A673 (cell line): ENCODE data around the gene CD83. TPM values are rescaled to one million over a fixed set of nuclear protein-coding genes. Genes with fewer than 3 reads are reported as not detected.

Experiments used
- BruUV-seq: library from RNA; stranded (reverse); fragments of 400-500 nt; replicated peaks from 2 replicates; lab custom pipeline; 2021; lab: Mats Ljungman, UMichigan
- CTCF ChIA-PET: fragments of 300-600 bp; sonication (Branson Sonifier 250); formaldehyde crosslinking; loops from one replicate; lab custom pipeline; 2022; ENCODE audit warnings: antibody characterized with exemption; lab: Charles Lee
- POLR2A ChIA-PET: fragments of 300-600 bp; sonication (Branson Sonifier 250); formaldehyde crosslinking; loops from one replicate; lab custom pipeline; 2022; ENCODE audit warnings: antibody characterized with exemption; ENCODE audit not compliant: low non-redundant PET; lab: Charles Lee
- DNase-seq: peaks from one replicate; pipeline ENCODE4 v3.0.0-alpha.2; 2015; ENCODE audit warnings: low spot score
- H3K27ac ChIP-seq: fragments of 200-600 bp; sonication (generic); 2 replicates; pipeline ENCODE4 v1.5.1; 2016; ENCODE audit warnings: mixed run types, low read depth, mild to moderate bottlenecking, mixed read lengths, antibody characterized with exemption, low read length; ENCODE audit not compliant: poor library complexity, severe bottlenecking
- H3K27me3 ChIP-seq: fragments of 200-600 bp; sonication (generic); replicated peaks from 2 replicates; pipeline ENCODE4 v1.6.1; 2017; ENCODE audit warnings: mixed run types, low read depth, mild to moderate bottlenecking, mixed read lengths, antibody characterized with exemption, low read length; ENCODE audit not compliant: insufficient read depth, poor library complexity
- H3K36me3 ChIP-seq: fragments of 200-600 bp; sonication (generic); 2 replicates; pipeline ENCODE4 v1.6.1; 2016; ENCODE audit warnings: mixed run types, mild to moderate bottlenecking, mixed read lengths, antibody characterized with exemption, low read length; ENCODE audit not compliant: insufficient read depth, poor library complexity, severe bottlenecking
- H3K4me1 ChIP-seq: fragments of 200-600 bp; sonication (generic); 2 replicates; pipeline ENCODE4 v1.6.1; 2017; ENCODE audit warnings: mixed run types, mild to moderate bottlenecking, mixed read lengths, antibody characterized with exemption, low read length; ENCODE audit not compliant: insufficient read depth, poor library complexity, severe bottlenecking
- H3K4me3 ChIP-seq: fragments of 200-600 bp; sonication (generic); 2 replicates; pipeline ENCODE4 v1.5.1; 2016; ENCODE audit warnings: low read depth, mixed run types, mild to moderate bottlenecking, mixed read lengths, low read length; ENCODE audit not compliant: poor library complexity, severe bottlenecking
- H3K9me3 ChIP-seq: fragments of 200-600 bp; sonication (generic); 2 replicates; pipeline ENCODE4 v1.6.1; 2016; ENCODE audit warnings: mixed run types, low read depth, mild to moderate bottlenecking, mixed read lengths, antibody characterized with exemption, low read length; ENCODE audit not compliant: poor library complexity, severe bottlenecking
- CTCF ChIP-seq: fragments of 300-800, 200-600 bp; sonication (generic); conservative IDR thresholded peaks from 2 replicates; pipeline ENCODE4 v1.5.1; 2017; ENCODE audit warnings: low read depth, mild to moderate bottlenecking, antibody characterized with exemption, low read length, moderate library complexity, mixed read lengths
- EZH2 ChIP-seq: fragments of 200-600 bp; sonication (generic); IDR thresholded peaks from 2 replicates; pipeline ENCODE4 v1.6.1; 2017; ENCODE audit warnings: borderline replicate concordance, low read depth, mild to moderate bottlenecking, mixed read lengths, antibody characterized with exemption, low read length; ENCODE audit not compliant: poor library complexity, severe bottlenecking
- intact Hi-C: fragments of 100-400 bp; cut with micrococcal nuclease; formaldehyde crosslinking; loops from one replicate; pipeline ENCODE4 v1.10.0; 2022; ENCODE audit not compliant: unreplicated experiment
- total RNA-seq: library from RNA; stranded (reverse); gene quantifications from 2 replicates; pipeline ENCODE4 v1.2.3, GENCODE V29; 2021

The CD83 gene
- total RNA-seq, 1 experiment from 2014 or later, result 14.4 TPM

DNA sequence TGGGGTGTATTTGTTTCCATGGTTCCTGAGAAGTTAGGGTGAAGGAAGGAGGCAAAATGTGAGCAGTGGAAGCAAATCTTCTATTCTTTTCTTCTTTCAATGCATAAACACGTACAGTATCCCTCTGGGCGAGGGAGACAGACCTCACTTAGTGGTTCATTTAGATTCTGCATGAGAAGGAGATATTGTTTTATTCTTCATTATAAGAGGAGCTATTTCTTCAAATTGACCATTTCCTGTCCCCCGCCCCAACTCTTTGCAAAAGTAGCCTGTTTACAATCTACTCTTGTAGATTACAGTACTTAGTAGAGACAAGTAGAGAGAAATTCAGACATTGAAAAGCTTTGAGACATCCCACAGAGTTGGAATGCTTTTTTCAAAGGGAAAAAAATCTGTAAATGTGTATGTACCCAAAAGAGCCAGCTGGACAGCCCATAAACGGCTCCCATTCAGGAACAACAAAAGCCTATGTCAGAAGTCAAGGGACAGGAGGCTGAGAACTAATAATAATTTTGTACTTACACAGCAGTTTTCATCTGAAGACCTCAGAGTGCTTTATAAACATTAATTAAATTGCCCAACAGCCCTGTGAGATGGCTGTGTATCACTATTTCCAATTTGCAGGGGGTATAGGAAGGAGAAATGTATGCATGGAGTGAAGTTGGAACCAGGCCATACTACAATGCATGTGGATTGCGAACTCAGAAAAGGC lies 23.9 kb downstream of the CD83 start:
- Histone ChIP-seq H3K27ac (peak overlapping the region; percentile 70), H3K27me3 (no peaks in the 10 kb centered on the region), H3K9me3 (no peaks in the 10 kb centered on the region), H3K36me3 (no peaks in the 10 kb centered on the region), H3K4me3 (no peak overlapping the region), H3K4me1 (peaks cover 39% of the 10 kb centered on the region)
- DNase-seq, result peak; percentile 82
- intact Hi-C loops, result loop anchor here (10.0 kb wide), 1 partner anchor 347 kb away; no protein-coding TSS in a partner anchor
- no TSS peak for BruUV-seq
- ChIA-PET POLR2A (no interaction called here), CTCF (no interaction called here)
- no peak for TF ChIP-seq CTCF
- no peak for TF ChIP-seq EZH2

- DNase-seq, result no peak
- H3K36me3 ChIP-seq, result no peaks in the 10 kb centered on the region
- ChIA-PET CTCF (no interaction called here), POLR2A (no interaction called here)
- H3K9me3 ChIP-seq, result no peaks in the 10 kb centered on the region
- no peak overlapping the region for H3K4me3 ChIP-seq
- intact Hi-C loops, result loop anchor here (10.0 kb wide), 1 partner anchor 347 kb away; no protein-coding TSS in a partner anchor
- H3K4me1 ChIP-seq, result peaks cover 39% of the 10 kb centered on the region
- no TSS peak for BruUV-seq
- peak overlapping the region; percentile 70 for H3K27ac ChIP-seq
- TF ChIP-seq EZH2, result no peak
- H3K27me3 ChIP-seq, result no peaks in the 10 kb centered on the region
These were observed 24.5 kb downstream of the CD83 start for GRCh38 chr6:14142063-14142450.

GRCh38 chr6:14142511-14143223 lies 25.1 kb downstream of the CD83 start:
- TF ChIP-seq CTCF (no peak), EZH2 (no peak)
- Histone ChIP-seq H3K4me1 (peaks cover 43% of the 10 kb centered on the region), H3K9me3 (no peaks in the 10 kb centered on the region), H3K4me3 (no peak overlapping the region), H3K27me3 (no peaks in the 10 kb centered on the region), H3K36me3 (no peaks in the 10 kb centered on the region), H3K27ac (no peak overlapping the region)
- no peak for DNase-seq
- CTCF ChIA-PET, result no interaction called here
- no TSS peak for BruUV-seq
- intact Hi-C loops, result loop anchor here (10.0 kb wide), 1 partner anchor 348 kb away; no protein-coding TSS in a partner anchor
- POLR2A ChIA-PET, result no interaction called here
